ENCODE data around the gene PRICKLE3.

Gene PRICKLE3

GRCh38 chrX:49186125-49187027, at the start of gene PRICKLE3:
Gene PRICKLE3 (minus strand): TSS chrX:49186373. CDS start chrX:49186297, 76 bp downstream.
- peak; percentile 64 for DNase-seq

GRCh38 chrX:49233887-49234555, 47.8 kb upstream of the PRICKLE3 start:
- DNase-seq: no peak

GRCh38 chrX:49233176-49233575, 47.0 kb upstream of the PRICKLE3 start, which contains the start of gene CACNA1F:
Gene CACNA1F (minus strand): TSS chrX:49233340. CDS start chrX:49233309, 31 bp downstream.
- no peak for DNase-seq

GRCh38 chrX:49232525-49232924, 46.4 kb upstream of the PRICKLE3 start:
- DNase-seq: no peak

- no peak for DNase-seq
Observed at GRCh38 chrX:49231333-49232000, 45.3 kb upstream of the PRICKLE3 start.

GRCh38 chrX:49230500-49231232, 44.5 kb upstream of the PRICKLE3 start:
- DNase-seq: no peak

- DNase-seq: no peak
Observed at GRCh38 chrX:49228185-49228584, 42.0 kb upstream of the PRICKLE3 start.

GRCh38 chrX:49227726-49228125, 41.6 kb upstream of the PRICKLE3 start:
- DNase-seq: no peak

GRCh38 chrX:49226946-49227345, 40.8 kb upstream of the PRICKLE3 start:
- DNase-seq: no peak

- DNase-seq: no peak
Observed at GRCh38 chrX:49225858-49226257, 39.7 kb upstream of the PRICKLE3 start.

GRCh38 chrX:49221868-49222267, 35.7 kb upstream of the PRICKLE3 start:
- DNase-seq: no peak

- DNase-seq: no peak
Observed at GRCh38 chrX:49220100-49220499, 33.9 kb upstream of the PRICKLE3 start.

- no peak for DNase-seq
Observed at GRCh38 chrX:49214996-49215526, 28.9 kb upstream of the PRICKLE3 start.

- no peak for DNase-seq
Observed at GRCh38 chrX:49214416-49214815, 28.2 kb upstream of the PRICKLE3 start.

GRCh38 chrX:49212861-49213260, 26.7 kb upstream of the PRICKLE3 start:
- DNase-seq: no peak

GRCh38 chrX:49212209-49212608, 26.0 kb upstream of the PRICKLE3 start:
- DNase-seq: no peak

GRCh38 chrX:49211074-49211473, 24.9 kb upstream of the PRICKLE3 start:
- DNase-seq: no peak

GRCh38 chrX:49210406-49210805, 24.2 kb upstream of the PRICKLE3 start:
- DNase-seq: no peak

- DNase-seq: no peak
Observed at GRCh38 chrX:49209434-49210251, 23.5 kb upstream of the PRICKLE3 start.

GRCh38 chrX:49208399-49208798, 22.2 kb upstream of the PRICKLE3 start:
- DNase-seq: no peak

- no peak for DNase-seq
Observed at GRCh38 chrX:49206543-49206942, 20.4 kb upstream of the PRICKLE3 start.

- DNase-seq: no peak
Observed at GRCh38 chrX:49205443-49205842, 19.3 kb upstream of the PRICKLE3 start.
